ENCODE measurements around the gene SLC34A1.

SLC34A1 gene

GRCh38 chr5:177389241-177390169, 5.3 kb downstream of the SLC34A1 start:
- peak; percentile 73 to 74 for DNase-seq

GRCh38 chr5:177390363-177391300, 6.4 kb downstream of the SLC34A1 start:
- DNase-seq: peak; percentile 85 to 87

- no peak for DNase-seq
Observed at GRCh38 chr5:177392765-177393164, 8.5 kb downstream of the SLC34A1 start.

GRCh38 chr5:177393206-177393765, 9.1 kb downstream of the SLC34A1 start:
- DNase-seq: no peak

- DNase-seq: no peak
Observed at GRCh38 chr5:177393990-177394389, 9.8 kb downstream of the SLC34A1 start.

GRCh38 chr5:177396078-177396477, 11.8 kb downstream of the SLC34A1 start:
- DNase-seq: no peak

- no peak for DNase-seq
Observed at GRCh38 chr5:177396807-177397206, 12.6 kb downstream of the SLC34A1 start.

- no peak for DNase-seq
Observed at GRCh38 chr5:177397875-177398390, 13.7 kb downstream of the SLC34A1 start.

GRCh38 chr5:177399997-177400868, 16.0 kb downstream of the SLC34A1 start, which contains the start of gene PFN3:
Gene PFN3 (minus strand): TSS chr5:177400661. CDS start chr5:177400576, 85 bp downstream.
- DNase-seq: no peak

GRCh38 chr5:177402271-177403043, 18.2 kb downstream of the SLC34A1 start:
- peak; percentile 24 to 49 for DNase-seq

- DNase-seq: no peak
Observed at GRCh38 chr5:177403102-177403791, 19.0 kb downstream of the SLC34A1 start.

- peak; percentile 79 to 86 for DNase-seq
Observed at GRCh38 chr5:177403792-177404640, 19.8 kb downstream of the SLC34A1 start.

GRCh38 chr5:177404641-177405179, 20.5 kb downstream of the SLC34A1 start:
- no peak for DNase-seq

GRCh38 chr5:177405312-177405711, 21.1 kb downstream of the SLC34A1 start:
- no peak for DNase-seq

GRCh38 chr5:177405805-177406204, 21.6 kb downstream of the SLC34A1 start:
- DNase-seq: peak; percentile 72 to 78

GRCh38 chr5:177409043-177409801, 25.0 kb downstream of the SLC34A1 start, which contains the start of gene F12:
Gene F12 (minus strand): TSS chr5:177409564. CDS start chr5:177409527, 37 bp downstream.
- no peak for DNase-seq

GRCh38 chr5:177410575-177410974, 26.3 kb downstream of the SLC34A1 start:
- DNase-seq: no peak
